ENCODE data around the gene PRPF6. TPM values are rescaled to one million over a fixed set of nuclear protein-coding genes. Genes with fewer than 3 reads are reported as not detected.
A peak's percentile ranks its signal among the peaks of the same experiment; 100 is the strongest.

Gene PRPF6
- total RNA-seq, 6 donors from 2014 or later: 60.5 to 113 (median 68.0) TPM

DNA sequence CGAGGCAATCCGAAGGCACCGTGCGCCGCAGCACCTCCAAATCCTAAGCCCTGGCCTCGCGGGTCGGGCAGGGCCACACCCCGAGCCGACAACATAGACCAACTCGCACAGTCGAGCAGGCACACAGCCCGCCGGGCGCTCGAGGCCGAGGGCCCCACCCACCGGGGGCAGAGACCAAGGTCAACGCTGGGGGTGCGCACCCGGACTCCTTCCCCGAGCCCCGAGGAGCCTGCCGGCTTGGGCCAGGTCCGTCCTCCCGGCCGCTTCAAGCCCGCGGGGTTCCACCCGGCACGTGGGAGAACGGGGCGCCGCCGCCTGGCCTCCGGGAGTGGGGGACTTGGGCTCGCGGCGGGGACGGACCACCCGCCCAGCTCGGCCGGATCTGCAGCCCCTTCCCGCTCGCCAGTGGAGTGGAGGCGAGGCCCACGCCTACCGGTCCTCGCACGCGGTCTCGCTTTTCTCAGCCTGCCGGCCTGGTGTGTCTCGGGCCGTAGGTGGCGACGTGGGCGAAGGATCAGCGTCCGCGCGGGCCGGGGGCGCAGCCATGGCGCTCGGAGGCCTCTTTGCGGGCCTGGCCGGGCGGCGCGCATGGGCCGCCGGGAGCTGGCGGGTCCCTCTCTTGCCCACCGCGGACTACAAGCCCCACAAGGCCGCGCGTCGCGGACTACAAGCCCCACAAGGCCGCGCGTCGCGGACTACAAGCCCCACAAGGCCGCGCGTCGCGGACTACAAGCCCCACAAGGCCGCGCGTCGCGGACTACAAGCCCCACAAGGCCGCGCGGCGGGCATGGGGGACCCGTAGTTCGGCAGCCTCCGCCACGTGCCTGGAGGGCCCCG lies 24.9 kb upstream of the PRPF6 start, which contains the start of gene UCKL1:
Gene UCKL1, minus strand, starts transcription at position 590 of the 837 bp plus-strand sequence. Its CDS starts 44 bp downstream, at position 546.
- DNase-seq (peak; percentile 91 to 98), ATAC-seq (ENCODE audit: low FRiP score in 2 of 2) (peak; percentile 91 to 93)
- WGBS, 2 donors: 0 to 1% methylated on average over 14 to 42 of the region's 105 CpGs
- Histone ChIP-seq H3K9me3 (no peaks in the 10 kb centered on the region), H3K27me3 (no peaks in the 10 kb centered on the region), H3K27ac (peak within 1 kb of the TSS; percentile 85 to 94 (median 92)), H3K36me3 (peaks cover 0 to 26% (median 16%) of the 10 kb centered on the region in 4 donors), H3K4me3 (peak within 1 kb of the TSS; percentile 63 to 99 (median 80)), H3K4me1 (peaks cover 46 to 63% (median 52%) of the 10 kb centered on the region in 4 donors)
- TF ChIP-seq, protein P1, sequence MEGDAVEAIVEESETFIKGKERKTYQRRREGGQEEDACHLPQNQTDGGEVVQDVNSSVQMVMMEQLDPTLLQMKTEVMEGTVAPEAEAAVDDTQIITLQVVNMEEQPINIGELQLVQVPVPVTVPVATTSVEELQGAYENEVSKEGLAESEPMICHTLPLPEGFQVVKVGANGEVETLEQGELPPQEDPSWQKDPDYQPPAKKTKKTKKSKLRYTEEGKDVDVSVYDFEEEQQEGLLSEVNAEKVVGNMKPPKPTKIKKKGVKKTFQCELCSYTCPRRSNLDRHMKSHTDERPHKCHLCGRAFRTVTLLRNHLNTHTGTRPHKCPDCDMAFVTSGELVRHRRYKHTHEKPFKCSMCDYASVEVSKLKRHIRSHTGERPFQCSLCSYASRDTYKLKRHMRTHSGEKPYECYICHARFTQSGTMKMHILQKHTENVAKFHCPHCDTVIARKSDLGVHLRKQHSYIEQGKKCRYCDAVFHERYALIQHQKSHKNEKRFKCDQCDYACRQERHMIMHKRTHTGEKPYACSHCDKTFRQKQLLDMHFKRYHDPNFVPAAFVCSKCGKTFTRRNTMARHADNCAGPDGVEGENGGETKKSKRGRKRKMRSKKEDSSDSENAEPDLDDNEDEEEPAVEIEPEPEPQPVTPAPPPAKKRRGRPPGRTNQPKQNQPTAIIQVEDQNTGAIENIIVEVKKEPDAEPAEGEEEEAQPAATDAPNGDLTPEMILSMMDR (IDR thresholded peaks at IDR 0.05): peak in 2 of 6 experiments; percentile 12 to 26
- no peak for TF ChIP-seq EP300 (IDR thresholded peaks at IDR 0.05)
- TF ChIP-seq POLR2A (IDR thresholded peaks at IDR 0.05): peak in 3 of 4 donors; percentile 36 to 87 (median 43)
- TF ChIP-seq POLR2AphosphoS5 (IDR thresholded peaks at IDR 0.05): peak; percentile 65 to 82

DNA sequence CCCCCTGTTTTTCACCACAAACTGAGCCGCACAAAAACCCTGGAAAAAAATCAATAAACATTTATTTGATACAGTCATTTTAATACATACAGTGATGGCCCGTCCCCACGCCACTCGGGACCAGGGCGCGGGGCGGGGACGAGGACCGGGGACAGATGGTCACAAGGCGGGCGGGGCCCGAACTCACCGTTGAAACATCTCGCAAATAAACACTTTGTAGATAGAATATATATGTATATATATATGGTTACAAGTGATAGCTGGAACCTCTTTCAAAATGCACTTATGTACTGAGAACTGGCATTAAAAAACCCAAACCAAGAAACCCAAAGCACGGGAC lies 24.3 kb upstream of the PRPF6 start:
- peaks cover 41 to 57% (median 46%) of the 10 kb centered on the region in 4 donors for H3K4me1 ChIP-seq
- ATAC-seq (ENCODE audit: low FRiP score in 2 of 2): no peak
- no peak for DNase-seq
- H3K27me3 ChIP-seq: no peaks in the 10 kb centered on the region
- H3K9me3 ChIP-seq: no peaks in the 10 kb centered on the region
- H3K4me3 ChIP-seq: peak overlapping the region; percentile 62 to 99 (median 79)
- peak overlapping the region; percentile 26 to 65 (median 48) for H3K27ac ChIP-seq
- H3K36me3 ChIP-seq: peaks cover 0 to 32% (median 19%) of the 10 kb centered on the region in 4 donors
- WGBS, 2 donors: 1 to 2% methylated on average over 14 to 15 of the region's 15 CpGs
- TF ChIP-seq, protein P1 (IDR thresholded peaks at IDR 0.05): no peak
- TF ChIP-seq EP300 (IDR thresholded peaks at IDR 0.05) (no peak), POLR2A (IDR thresholded peaks at IDR 0.05) (no peak), POLR2AphosphoS5 (IDR thresholded peaks at IDR 0.05) (no peak)

DNA sequence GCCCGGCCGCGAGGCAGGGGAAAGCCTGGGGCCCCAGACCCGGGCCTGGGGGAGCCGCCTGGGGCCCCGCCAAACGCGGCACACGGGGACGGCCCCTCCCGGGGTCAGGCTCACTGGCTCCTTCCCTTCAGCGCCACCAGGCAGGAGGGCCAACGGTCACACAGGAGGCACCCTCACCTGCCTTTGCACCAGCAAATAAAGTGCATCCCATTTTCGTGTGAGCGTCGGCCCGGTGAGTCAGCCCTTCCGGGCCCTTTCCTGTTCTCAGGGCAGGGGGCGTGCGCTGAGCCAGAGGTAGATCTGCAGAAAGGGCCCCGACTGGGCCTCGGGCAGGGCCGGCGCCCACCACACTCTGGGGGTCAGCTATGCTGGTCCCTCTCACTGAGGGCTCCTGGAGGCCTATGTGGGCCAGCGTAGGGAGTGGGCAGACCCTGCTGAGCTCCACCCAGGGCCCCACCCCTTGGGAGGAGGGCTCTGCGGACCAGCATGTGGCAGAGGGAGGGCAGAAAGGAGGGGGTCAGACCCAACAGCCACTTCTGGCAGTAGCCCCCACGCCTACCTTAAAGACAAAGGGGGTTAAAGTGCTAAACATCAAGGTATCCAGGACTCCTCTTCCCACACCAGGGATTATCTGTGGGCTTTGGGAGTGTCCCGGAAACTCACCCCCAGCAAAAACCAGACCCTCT lies 23.8 kb upstream of the PRPF6 start:
- Histone ChIP-seq H3K4me1 (peaks cover 35 to 52% (median 41%) of the 10 kb centered on the region in 4 donors), H3K27ac (peak overlapping the region; percentile 26 to 65 (median 48)), H3K36me3 (peaks cover 0 to 37% (median 21%) of the 10 kb centered on the region in 4 donors), H3K27me3 (no peaks in the 10 kb centered on the region), H3K4me3 (peak overlapping the region; percentile 62 to 99 (median 79)), H3K9me3 (no peaks in the 10 kb centered on the region)
- peak; percentile 55 to 88 for DNase-seq
- TF ChIP-seq POLR2AphosphoS5 (IDR thresholded peaks at IDR 0.05) (peak in 1 of 2 donors; percentile 38), EP300 (IDR thresholded peaks at IDR 0.05) (no peak), POLR2A (IDR thresholded peaks at IDR 0.05) (peak in 2 of 4 donors; percentile 39 to 46)
- TF ChIP-seq, protein P1 (IDR thresholded peaks at IDR 0.05): peak in 1 of 6 experiments; percentile 30
- 4 to 6% methylated on average over 9 to 27 of the region's 28 CpGs for WGBS, 2 donors
- peak; percentile 72 to 76 for ATAC-seq (ENCODE audit: low FRiP score in 2 of 2)

DNA sequence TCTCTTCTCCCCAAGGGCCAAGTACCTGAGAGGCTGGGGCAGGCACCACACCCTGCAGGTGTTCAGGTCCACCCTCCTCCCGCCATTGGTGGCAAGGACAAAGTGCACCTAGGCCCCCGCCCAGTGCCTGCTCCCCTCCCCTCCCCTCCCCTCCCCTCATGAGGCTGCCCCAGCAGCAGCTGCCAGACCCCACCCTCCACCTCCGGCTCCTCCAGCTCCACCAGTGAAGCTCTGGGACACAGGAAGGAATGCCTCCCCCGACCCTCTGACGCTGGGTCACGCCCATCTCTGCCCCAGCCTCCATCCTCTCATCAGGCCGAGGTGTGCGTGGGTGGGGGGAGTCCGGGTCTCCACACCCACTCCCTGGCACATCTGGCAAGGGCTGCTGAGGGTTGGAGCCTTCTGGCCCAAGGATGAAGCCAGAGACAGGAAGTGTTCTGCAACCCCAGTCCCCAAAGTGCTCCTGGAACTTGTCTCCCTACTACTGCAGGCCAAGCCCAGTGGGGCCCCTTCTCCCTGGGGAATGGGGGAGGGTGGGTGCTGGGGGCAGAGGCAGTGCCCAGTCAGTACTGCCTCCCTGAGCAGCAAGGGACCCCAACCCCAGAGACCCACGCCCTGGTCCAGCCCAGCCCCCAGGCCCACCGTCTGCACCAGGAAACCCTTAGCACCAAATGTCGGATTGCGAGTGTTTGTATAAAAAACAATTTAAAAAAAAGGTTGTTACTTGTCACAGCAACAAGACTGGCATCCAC lies 23.1 kb upstream of the PRPF6 start:
- peak overlapping the region in 3 of 4 donors; percentile 10 to 65 (median 60) for H3K27ac ChIP-seq

More for the DNA sequence above, 23.1 kb upstream of the PRPF6 start:
- Histone ChIP-seq H3K4me1 (peaks cover 32 to 44% (median 35%) of the 10 kb centered on the region in 4 donors), H3K36me3 (peaks cover 0 to 40% (median 25%) of the 10 kb centered on the region in 4 donors), H3K27me3 (no peaks in the 10 kb centered on the region), H3K4me3 (no peak overlapping the region), H3K9me3 (no peaks in the 10 kb centered on the region)
- TF ChIP-seq POLR2A (IDR thresholded peaks at IDR 0.05) (no peak), POLR2AphosphoS5 (IDR thresholded peaks at IDR 0.05) (no peak), EP300 (IDR thresholded peaks at IDR 0.05) (no peak)
- TF ChIP-seq, protein P1 (IDR thresholded peaks at IDR 0.05): no peak
- DNase-seq: peak in 1 of 2 donors; percentile 59
- 52 to 84% methylated on average over 5 to 12 of the region's 13 CpGs for WGBS, 2 donors
- no peak for ATAC-seq (ENCODE audit: low FRiP score in 2 of 2)

Measured in upper lobe of left lung (tissue), 6 donors.